ENCODE data around the gene JPT2.
"Not testable (repeated sequence)": the region's sequence is repeated elsewhere in the genome, so short reads cannot be mapped to it uniquely, and the experiment has no call there.

JPT2 gene

GRCh38 chr16:1710811-1711507 is 32.9 kb downstream of the JPT2 start:
- DNase-seq, result no peak

- DNase-seq, result no peak
Measured at GRCh38 chr16:1712791-1713261, 34.7 kb downstream of the JPT2 start.

- DNase-seq, result no peak
Measured at GRCh38 chr16:1713331-1713730, 35.3 kb downstream of the JPT2 start.

GRCh38 chr16:1713933-1714332 is 35.9 kb downstream of the JPT2 start:
- DNase-seq, result no peak

GRCh38 chr16:1715220-1715619 is 37.1 kb downstream of the JPT2 start:
- no peak for DNase-seq

GRCh38 chr16:1718236-1718635 is 40.2 kb downstream of the JPT2 start:
- DNase-seq, result not testable (repeated sequence)

- not testable (repeated sequence) for DNase-seq
Measured at GRCh38 chr16:1719559-1720229, 41.6 kb downstream of the JPT2 start.

GRCh38 chr16:1721372-1721771 is 43.3 kb downstream of the JPT2 start:
- no peak for DNase-seq

- no peak for DNase-seq
Measured at GRCh38 chr16:1723450-1724147, 45.5 kb downstream of the JPT2 start.

GRCh38 chr16:1724491-1724890 is 46.4 kb downstream of the JPT2 start:
- DNase-seq, result no peak

- DNase-seq, result no peak
Measured at GRCh38 chr16:1726661-1727502, 48.8 kb downstream of the JPT2 start.

- no peak for DNase-seq
Measured at GRCh38 chr16:1727651-1728624, 49.9 kb downstream of the JPT2 start.

- no peak for DNase-seq
Measured at GRCh38 chr16:1729026-1729425, 50.9 kb downstream of the JPT2 start.

GRCh38 chr16:1729445-1729844 is 51.4 kb downstream of the JPT2 start:
- DNase-seq, result no peak

- no peak for DNase-seq
Measured at GRCh38 chr16:1731073-1731472, 53.0 kb downstream of the JPT2 start.

GRCh38 chr16:1731603-1732002 is 53.5 kb downstream of the JPT2 start:
- DNase-seq, result no peak

GRCh38 chr16:1732071-1732470 is 54.0 kb downstream of the JPT2 start:
- no peak for DNase-seq

GRCh38 chr16:1732551-1732987 is 54.5 kb downstream of the JPT2 start:
- DNase-seq, result not testable (repeated sequence)

GRCh38 chr16:1734123-1734522 is 56.0 kb downstream of the JPT2 start:
- no peak for DNase-seq

GRCh38 chr16:1734816-1735215 is 56.7 kb downstream of the JPT2 start:
- DNase-seq, result no peak

GRCh38 chr16:1740234-1740633 is 62.2 kb downstream of the JPT2 start:
- no peak for DNase-seq
